Measurements from ENCODE around the gene HK1.

DNA sequence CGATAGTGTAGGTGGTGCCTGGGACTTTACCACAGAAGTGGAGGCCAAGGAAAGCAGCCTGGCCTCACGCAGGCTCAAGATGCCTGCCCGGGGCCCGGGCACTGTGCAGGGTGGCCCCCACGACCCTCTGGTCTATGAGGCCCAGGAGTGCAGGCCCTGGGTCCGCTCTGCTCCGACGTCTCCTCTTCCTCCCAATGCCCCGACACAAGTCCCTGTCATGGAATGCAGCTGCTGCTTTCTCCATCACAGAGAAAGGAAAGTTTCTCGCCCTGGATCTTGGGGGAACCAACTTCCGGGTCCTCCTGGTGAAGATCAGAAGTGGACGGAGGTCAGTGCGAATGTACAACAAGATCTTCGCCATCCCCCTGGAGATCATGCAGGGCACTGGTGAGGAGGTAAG, 28.3 kb upstream of the HK1 start:
- TF ChIP-seq, protein P1, sequence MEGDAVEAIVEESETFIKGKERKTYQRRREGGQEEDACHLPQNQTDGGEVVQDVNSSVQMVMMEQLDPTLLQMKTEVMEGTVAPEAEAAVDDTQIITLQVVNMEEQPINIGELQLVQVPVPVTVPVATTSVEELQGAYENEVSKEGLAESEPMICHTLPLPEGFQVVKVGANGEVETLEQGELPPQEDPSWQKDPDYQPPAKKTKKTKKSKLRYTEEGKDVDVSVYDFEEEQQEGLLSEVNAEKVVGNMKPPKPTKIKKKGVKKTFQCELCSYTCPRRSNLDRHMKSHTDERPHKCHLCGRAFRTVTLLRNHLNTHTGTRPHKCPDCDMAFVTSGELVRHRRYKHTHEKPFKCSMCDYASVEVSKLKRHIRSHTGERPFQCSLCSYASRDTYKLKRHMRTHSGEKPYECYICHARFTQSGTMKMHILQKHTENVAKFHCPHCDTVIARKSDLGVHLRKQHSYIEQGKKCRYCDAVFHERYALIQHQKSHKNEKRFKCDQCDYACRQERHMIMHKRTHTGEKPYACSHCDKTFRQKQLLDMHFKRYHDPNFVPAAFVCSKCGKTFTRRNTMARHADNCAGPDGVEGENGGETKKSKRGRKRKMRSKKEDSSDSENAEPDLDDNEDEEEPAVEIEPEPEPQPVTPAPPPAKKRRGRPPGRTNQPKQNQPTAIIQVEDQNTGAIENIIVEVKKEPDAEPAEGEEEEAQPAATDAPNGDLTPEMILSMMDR (conservative IDR thresholded peaks at IDR 0.05; ENCODE audit: low read length): no peak
- no peak for TF ChIP-seq EZH2phosphoT487 (IDR thresholded peaks at IDR 0.05; ENCODE audit: borderline replicate concordance, low read depth, low read length)
